Epithelial cell of proximal tubule (primary cell): ENCODE data around the gene SOWAHB. TPM values are rescaled to one million over a fixed set of nuclear protein-coding genes. Genes with fewer than 3 reads are reported as not detected.

ENCODE experiments used
- DNase-seq: peaks from one replicate; pipeline ENCODE4 v3.0.0-alpha.2; 2011; ENCODE audit warnings: low read depth
- H3K4me3 ChIP-seq: 2 replicates; pipeline ENCODE4 v1.5.1; 2011; ENCODE audit warnings: low read depth, mild to moderate bottlenecking, low read length
- total RNA-seq: library from RNA; depleted of rRNA; stranded (reverse); fragments of >200 nt; gene quantifications from 2 replicates; pipeline ENCODE4 v1.2.3, GENCODE V29; 2015
- TF ChIP-seq, protein P1 (sequence below): conservative IDR thresholded peaks from 2 replicates; pipeline ENCODE4 v1.5.1; 2012; ENCODE audit warnings: low read depth, mild to moderate bottlenecking, low read length

The SOWAHB gene
- total RNA-seq, 1 donor from 2014 or later = 10.1 TPM

DNA sequence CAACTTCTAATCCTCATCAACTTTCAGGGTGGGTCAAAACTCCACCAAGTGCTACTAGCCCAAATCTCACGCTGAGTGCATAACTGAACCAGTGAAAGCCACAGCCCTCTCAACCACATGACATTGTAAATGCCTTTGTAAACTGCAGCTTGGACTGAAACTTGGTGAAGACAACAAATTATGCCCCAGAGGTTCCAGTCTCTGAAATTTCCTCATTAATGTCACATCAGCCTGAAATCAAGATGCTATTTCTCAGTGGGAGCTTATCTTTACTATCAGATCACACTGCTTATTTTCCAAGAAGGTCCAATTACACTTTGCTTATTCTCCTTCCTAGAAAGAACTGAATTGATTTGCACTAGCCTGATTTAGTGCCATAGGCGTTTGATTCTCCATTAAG lies 46.6 kb downstream of the SOWAHB start:
- TF ChIP-seq, protein P1, sequence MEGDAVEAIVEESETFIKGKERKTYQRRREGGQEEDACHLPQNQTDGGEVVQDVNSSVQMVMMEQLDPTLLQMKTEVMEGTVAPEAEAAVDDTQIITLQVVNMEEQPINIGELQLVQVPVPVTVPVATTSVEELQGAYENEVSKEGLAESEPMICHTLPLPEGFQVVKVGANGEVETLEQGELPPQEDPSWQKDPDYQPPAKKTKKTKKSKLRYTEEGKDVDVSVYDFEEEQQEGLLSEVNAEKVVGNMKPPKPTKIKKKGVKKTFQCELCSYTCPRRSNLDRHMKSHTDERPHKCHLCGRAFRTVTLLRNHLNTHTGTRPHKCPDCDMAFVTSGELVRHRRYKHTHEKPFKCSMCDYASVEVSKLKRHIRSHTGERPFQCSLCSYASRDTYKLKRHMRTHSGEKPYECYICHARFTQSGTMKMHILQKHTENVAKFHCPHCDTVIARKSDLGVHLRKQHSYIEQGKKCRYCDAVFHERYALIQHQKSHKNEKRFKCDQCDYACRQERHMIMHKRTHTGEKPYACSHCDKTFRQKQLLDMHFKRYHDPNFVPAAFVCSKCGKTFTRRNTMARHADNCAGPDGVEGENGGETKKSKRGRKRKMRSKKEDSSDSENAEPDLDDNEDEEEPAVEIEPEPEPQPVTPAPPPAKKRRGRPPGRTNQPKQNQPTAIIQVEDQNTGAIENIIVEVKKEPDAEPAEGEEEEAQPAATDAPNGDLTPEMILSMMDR = no peak
- H3K4me3 ChIP-seq = no peak overlapping the region
- no peak for DNase-seq

DNA sequence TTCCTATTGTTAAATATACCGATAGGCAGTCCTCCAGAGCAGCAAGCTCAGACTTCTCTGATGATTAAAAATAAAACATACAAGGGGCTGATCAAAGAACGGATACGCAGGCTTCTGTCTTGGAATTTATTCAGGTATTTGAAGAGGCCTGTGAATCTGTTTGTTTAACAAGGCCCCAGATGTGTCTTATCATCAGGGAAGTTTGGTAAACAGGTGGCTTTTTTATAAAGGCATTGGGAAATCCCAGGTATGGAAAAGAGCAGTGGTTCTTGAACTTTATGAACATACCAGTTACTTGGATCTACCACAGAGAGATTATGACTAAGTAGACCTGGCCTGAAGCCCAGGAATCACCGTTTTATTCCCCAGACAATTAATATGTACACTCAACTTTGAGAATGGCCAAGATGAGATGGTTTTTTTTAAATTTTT lies 47.9 kb downstream of the SOWAHB start:
- no peak overlapping the region for H3K4me3 ChIP-seq
- peak; percentile 80 for DNase-seq
- TF ChIP-seq, protein P1 = no peak

Other genes with a start within 250 kb of the SOWAHB start
- 86.7 and 109 TPM in 2 replicates for gene SEPTIN11, start 51.6 kb upstream of the SOWAHB start, total RNA-seq
- gene CCNI, start 177.8 kb upstream of the SOWAHB start, total RNA-seq = 116 and 200 TPM in 2 replicates